ENCODE measurements around the gene PCSK5. TPM values are rescaled to one million over a fixed set of nuclear protein-coding genes. Genes with fewer than 3 reads are reported as not detected.

The PCSK5 gene
- total RNA-seq, 1 experiment from 2014 or later, result 33.8 TPM

DNA sequence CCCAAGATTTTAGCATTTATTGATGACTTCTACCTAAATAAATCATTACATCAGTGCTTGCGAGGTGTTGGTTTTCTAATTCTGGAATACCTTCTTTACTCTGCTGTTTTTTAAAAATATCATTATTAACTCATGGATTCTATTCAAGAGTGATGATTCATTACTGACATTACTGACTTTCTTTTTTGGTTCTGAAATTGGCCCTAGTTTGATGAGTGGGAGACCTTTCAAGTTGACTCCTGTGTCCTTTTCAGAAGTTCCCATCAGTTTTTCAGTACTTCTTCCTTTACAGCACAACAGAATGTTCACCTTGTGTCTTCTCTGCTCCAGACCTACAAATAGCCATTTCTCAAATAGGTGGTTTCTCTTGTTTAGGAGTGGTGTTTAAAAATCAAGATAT lies 114.1 kb downstream of the PCSK5 start:
- DNase-seq (ENCODE audit: low spot score), result no peak

- DNase-seq (ENCODE audit: low spot score), result no peak
Measured at GRCh38 chr9:76007935-76008334, 117.5 kb downstream of the PCSK5 start.

DNA sequence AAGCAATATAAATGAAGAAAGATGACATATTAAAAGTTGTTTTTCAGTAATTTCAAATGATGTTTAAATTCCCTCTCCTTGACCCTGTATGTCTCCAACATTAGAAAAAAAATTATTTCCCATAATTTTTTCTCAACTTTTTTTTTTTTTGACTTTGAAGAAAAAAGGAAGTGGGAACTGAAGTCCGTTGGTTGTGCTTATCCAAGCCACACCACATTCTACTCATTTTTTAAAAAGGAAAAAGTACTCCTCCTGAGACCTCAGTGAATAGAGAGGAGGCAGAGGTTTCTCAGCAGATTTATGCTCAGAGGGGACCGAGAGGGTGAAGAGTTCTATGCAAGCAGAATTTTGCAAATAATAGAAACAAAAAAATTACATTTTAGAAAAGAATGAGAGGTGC lies 123.3 kb downstream of the PCSK5 start:
- no peak for DNase-seq (ENCODE audit: low spot score)

DNA sequence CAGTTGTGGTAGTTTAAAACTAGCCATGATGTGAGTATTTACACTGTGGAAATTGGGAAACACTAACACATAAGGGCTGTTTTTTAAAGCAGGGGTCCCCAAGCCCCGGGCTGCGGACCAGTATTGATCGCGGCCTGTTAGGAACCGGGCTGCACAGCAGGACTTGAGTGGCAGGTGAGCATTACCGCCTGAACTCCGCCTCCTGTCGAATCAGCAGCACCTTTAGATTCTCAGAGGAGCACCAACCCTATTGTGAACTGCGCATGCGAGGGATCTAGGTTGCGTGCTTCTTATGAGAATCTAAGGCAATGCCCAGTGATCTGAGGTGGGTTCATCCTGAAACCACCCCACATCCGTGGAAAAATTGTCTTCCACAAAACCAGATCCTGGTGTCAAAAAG lies 127.8 kb downstream of the PCSK5 start:
- DNase-seq (ENCODE audit: low spot score), result no peak

GRCh38 chr9:76018761-76019160 lies 128.3 kb downstream of the PCSK5 start:
- DNase-seq (ENCODE audit: low spot score), result no peak

- DNase-seq (ENCODE audit: low spot score), result no peak
Measured at GRCh38 chr9:76020652-76021051, 130.2 kb downstream of the PCSK5 start.

GRCh38 chr9:76022317-76022716 lies 131.8 kb downstream of the PCSK5 start:
- no peak for DNase-seq (ENCODE audit: low spot score)

DNA sequence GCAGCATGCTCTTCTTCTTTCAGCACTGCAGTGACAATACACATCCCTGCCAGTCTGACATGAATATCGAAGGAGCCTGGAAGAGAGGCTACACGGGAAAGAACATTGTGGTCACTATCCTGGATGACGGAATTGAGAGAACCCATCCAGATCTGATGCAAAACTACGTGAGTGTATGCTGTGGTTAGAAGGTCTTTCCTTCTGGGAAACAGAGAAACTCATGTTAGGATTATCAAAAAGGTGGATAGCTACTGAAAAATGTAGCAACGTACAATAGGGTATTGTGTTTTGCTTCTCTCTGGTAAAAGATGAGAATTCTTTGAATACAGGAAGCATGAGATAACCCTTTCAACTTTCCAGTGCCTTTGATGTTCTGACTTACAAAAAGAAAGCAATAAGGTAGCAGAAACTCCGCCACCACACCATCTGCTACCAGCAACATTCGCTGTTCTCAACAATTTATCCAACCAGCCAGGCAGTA lies 133.3 kb downstream of the PCSK5 start:
- no peak for DNase-seq (ENCODE audit: low spot score)

DNA sequence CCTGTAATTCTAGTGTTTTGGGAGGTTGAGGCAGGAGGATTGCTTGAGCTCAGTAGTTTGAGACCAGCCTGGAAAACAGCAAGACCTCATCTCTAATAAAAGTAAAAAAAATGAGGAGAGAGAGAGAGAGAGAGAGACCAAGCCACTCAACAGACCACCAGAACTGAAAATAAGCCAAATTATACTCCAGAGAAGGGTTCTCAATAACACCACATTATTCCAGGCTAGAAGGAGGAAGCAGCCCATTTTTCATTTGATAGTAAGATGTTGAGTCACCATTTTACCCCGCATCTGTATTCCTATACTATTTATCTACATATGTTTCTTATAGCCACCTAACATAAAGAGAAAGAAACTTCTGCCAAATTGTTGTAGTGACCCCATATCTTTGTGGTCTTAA lies 134.8 kb downstream of the PCSK5 start:
- DNase-seq (ENCODE audit: low spot score), result no peak

- DNase-seq (ENCODE audit: low spot score), result no peak
Measured at GRCh38 chr9:76026796-76027195, 136.3 kb downstream of the PCSK5 start.

- no peak for DNase-seq (ENCODE audit: low spot score)
Measured at GRCh38 chr9:76027416-76027815, 136.9 kb downstream of the PCSK5 start.

DNA sequence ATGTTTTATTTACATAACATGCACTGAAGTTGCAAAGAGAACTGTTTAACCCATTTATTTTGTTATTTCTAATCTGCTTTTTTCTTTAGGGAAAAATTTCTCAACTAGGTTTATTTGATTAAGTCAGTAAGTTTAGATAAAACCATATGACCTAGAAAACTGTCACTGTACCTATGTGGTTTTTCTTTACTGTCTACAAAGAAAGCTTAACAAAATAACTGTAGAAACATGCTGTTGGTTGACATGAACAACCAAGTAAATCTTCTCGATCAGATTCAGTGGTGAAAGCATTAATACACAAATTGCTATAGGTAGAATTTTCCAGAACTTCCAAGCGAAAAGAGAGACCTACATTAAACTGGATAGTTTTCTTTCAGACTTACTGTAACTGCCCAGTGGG lies 137.4 kb downstream of the PCSK5 start:
- no peak for DNase-seq (ENCODE audit: low spot score)

DNA sequence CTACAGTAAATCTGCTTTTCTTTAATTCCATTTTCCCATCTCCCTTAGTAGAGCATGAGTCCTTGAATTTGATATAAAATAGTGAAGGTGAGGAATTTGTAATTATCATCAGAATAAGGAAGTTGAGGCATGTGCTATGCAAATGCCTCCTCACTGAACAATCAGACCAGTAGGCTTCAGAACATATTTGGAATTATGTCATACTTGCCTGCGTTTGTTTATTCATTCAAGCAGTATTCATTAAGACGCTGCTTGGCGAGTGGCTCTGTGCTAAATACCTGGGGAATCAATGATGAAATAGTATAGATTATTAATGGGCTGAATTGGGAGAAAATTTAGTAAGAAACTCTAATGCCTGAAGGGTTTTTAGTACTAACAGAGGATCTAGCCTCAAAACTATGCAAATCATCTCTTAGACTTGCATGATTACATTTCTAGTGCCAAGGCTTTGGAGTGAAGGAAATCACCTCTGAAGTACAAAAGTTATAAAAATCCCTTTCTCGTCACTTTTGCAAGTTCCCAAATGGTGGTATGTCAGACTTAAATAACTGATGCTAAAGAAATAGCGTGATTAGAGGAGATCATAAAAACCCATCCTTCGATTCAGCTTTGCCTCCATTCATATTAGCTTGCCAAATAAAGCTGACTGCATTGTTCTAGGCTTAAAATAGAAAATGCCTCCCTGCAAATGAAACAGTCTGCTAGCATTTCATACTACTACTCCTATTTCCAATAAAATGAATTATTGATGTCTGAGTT lies 141.7 kb downstream of the PCSK5 start:
- no peak for DNase-seq (ENCODE audit: low spot score)

DNA sequence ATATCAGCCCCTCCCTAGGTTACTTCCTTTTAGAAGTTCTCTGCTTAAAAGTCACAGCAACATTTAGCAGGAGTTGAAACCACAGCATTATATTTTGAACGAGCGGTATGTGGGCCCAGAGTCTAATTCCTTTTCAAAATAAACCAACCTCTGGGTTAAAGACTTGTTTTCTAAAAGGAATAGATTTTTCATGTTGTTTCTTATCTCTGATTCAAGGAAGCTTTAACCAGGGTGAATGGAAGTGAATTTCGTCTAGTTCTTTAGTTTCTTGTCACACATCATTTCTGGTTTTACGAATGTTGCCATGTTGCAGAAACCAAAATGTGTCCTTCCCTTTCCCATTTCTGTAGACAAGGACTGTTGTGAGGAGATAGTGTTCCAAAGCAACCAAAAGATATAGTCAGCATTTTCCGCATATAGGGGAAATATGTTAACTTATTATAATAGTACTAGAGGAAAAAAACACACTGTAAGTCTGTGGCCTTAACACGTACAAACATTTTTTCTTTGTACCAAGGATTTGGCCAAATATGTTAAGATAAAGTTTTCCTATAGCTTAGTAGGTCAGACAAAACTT lies 142.4 kb downstream of the PCSK5 start:
- DNase-seq (ENCODE audit: low spot score), result no peak

DNA sequence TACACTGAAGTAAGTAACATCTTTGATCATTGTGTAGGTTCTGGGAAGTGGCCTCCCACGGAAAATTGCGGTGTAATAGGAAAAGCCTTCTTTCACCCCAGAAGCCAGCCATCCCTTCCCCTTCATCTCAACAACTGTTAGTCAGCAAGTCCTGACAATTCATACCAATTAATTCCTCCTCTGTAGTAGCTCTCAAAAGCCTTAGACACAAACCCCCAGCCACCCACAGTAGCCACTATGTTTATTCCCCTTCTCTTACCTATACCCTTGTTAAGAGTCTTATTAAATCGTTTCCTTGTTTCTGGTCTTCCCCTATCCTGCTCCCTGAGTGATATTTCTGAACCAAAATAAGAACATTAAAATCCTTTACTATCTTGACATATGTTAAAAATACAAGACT lies 143.6 kb downstream of the PCSK5 start:
- no peak for DNase-seq (ENCODE audit: low spot score)

DNA sequence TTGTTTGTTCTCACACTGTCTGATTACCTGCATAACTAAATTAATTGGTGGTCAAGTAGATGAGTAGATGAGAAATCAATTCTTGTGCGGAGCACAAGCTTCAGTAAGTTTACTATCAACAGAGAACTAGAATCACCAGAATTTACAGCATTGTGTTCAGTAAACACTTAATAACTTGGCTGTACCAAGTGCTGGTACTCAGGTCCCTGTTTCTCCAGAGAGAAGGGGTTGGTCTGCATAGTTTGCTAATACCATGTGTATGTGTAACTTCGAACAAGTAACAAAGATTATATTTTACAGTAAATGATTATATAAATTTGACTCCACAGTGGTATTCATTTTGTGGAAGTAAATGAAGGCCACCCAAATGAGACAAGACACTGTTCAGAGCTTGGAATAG lies 146.3 kb downstream of the PCSK5 start:
- no peak for DNase-seq (ENCODE audit: low spot score)

DNA sequence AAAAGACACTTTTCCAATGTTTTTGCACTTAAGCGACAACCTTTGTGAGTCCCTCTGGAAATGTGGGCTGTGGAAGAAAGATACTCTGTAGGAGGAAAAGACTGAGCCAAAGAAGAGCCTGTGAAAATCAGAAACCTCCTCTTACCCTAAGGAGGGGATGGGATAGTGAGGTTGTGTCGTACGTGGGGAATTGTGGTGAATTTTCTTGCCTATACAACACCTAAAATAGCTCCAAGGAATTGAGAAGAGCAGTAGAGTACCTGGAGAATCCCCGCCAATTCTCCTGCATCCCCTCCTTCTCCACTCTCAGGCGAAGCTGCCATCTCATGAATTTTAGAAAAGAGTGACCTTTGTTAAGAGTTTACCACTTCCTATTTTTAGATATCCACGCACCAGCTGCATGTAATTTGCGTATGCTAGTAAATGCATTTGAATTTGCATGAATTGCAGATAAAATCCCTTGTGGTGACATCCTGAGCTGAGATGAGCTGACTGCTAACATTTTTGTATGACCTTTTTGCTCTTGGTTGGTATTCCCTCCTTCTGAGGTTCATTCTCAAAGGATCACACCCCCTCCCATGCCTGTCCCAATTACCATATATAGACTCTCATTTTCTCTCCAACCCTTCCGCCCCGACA lies 147.2 kb downstream of the PCSK5 start:
- DNase-seq (ENCODE audit: low spot score), result no peak

- no peak for DNase-seq (ENCODE audit: low spot score)
Measured at GRCh38 chr9:76038431-76038830, 148.0 kb downstream of the PCSK5 start.

- DNase-seq (ENCODE audit: low spot score), result no peak
Measured at GRCh38 chr9:76044266-76044819, 153.9 kb downstream of the PCSK5 start.

DNA sequence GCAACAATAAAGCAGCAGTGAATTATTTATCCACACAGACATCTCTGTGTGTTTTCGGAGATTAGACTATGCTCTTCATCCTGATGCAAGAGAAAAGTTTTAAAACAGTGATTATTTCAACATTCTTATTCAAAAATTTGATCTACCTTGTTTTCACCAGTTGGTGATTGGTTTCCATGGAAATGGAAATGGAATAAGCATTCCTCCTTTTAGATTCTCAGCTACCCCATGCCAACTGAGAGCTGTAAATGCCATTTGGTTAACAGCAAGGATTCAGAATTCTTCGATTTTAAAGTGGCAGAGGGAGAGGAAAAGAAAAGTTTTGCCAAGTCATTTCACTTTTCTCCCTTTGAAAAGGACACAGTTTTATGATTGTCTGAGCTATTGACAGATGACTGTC lies 154.7 kb downstream of the PCSK5 start:
- DNase-seq (ENCODE audit: low spot score), result no peak

DNA sequence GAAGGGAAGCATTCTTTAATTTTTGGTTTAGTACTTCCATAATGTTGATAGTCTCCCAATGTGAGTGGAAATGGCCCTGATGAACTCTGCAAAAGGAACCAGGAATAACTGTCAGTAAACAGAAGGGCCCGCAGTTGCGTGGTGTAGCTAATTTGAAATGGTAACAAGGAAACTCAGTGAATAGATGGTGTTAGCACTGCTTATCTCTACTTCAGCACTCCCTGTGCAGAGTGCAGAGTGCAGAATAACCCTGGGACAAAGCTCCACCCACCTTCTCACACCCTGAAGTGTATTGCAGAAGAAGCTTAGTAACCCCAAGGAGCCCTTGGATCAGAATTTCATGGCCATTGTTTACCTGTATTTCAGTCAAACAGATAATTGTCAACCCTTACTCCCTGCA lies 158.9 kb downstream of the PCSK5 start:
- DNase-seq (ENCODE audit: low spot score), result no peak

DNA sequence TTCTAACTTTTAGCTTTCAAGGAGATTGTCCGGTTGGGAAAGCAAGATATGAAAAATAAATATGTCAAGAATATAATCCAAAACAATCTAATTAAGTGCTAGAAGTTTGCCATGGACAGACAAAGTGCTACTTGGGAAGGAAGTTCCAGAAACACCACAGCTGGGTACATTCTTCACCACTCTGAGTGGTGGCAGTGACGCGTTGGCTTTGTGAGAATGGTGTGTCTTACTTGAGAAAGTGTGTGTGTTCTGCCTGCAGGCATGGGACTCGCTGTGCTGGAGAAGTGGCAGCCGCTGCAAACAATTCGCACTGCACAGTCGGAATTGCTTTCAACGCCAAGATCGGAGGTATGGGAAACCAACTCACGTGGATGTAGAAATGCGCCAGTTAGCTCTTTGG lies 177.2 kb downstream of the PCSK5 start:
- DNase-seq (ENCODE audit: low spot score), result no peak

- DNase-seq (ENCODE audit: low spot score), result no peak
Measured at GRCh38 chr9:76077537-76077936, 187.1 kb downstream of the PCSK5 start.
